ENCODE results near the gene STH. TPM values are rescaled to one million over a fixed set of nuclear protein-coding genes. Genes with fewer than 3 reads are reported as not detected.
A peak's percentile ranks its signal among the peaks of the same experiment; 100 is the strongest.

The STH gene
- total RNA-seq, 2 experiments from 2014 or later, result not detected

DNA sequence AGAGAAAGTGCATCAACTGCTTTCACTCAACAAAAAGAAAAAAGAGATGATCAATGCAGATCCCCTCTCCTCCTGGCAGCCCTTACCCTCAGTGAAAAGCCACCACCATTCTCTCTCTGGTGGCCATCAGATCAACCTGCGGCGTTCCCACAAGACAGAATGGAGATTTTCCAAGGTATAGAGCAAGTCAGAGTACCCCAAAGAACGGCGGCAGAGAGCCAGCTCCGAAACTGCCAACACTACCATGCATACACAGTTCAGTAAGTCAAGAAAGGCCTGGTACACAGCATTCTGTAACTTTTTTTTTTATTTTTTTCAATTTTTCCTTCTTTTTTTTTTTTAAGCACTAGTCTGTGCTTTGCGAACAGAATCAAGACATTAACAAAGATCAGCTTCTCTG is 30.6 kb downstream of the STH start:
- no peak overlapping the region for H3K27ac ChIP-seq (ENCODE audit: low read depth in 1 of 2, low read length in 2 of 2)
- H3K27me3 ChIP-seq (ENCODE audit: control insufficient read depth in 1 of 2, insufficient read depth in 2 of 2, low read length in 2 of 2), result no peaks in the 10 kb centered on the region
- H3K27me3 Mint-ChIP-seq, result no peaks in the 10 kb centered on the region
- DNase-seq (no peak), ATAC-seq (ENCODE audit: poor library complexity) (no peak)
- intact Hi-C loops (cut with DNase I, micrococcal nuclease), result no loop called here
- ChIA-PET POLR2A (no interaction called here), CTCF (no interaction called here)
- H3K4me1 ChIP-seq (ENCODE audit: insufficient read depth, low read length), result no peaks in the 10 kb centered on the region
- peaks cover 85% of the 10 kb centered on the region for H3K36me3 Mint-ChIP-seq (ENCODE audit: low read depth)
- H3K9me3 ChIP-seq (ENCODE audit: control insufficient read depth in 1 of 2, insufficient read depth in 1 of 2, low read length in 2 of 2), result no peaks in the 10 kb centered on the region
- no peak overlapping the region for H3K27ac Mint-ChIP-seq
- peaks cover 56% of the 10 kb centered on the region for H3K36me3 ChIP-seq (ENCODE audit: insufficient read depth, low read length)
- H3K9me3 Mint-ChIP-seq, result no peaks in the 10 kb centered on the region
- H3K4me3 Mint-ChIP-seq, result no peak overlapping the region
- no peak overlapping the region for H3K4me3 ChIP-seq (ENCODE audit: low read length)
- TF ChIP-seq, protein P1, sequence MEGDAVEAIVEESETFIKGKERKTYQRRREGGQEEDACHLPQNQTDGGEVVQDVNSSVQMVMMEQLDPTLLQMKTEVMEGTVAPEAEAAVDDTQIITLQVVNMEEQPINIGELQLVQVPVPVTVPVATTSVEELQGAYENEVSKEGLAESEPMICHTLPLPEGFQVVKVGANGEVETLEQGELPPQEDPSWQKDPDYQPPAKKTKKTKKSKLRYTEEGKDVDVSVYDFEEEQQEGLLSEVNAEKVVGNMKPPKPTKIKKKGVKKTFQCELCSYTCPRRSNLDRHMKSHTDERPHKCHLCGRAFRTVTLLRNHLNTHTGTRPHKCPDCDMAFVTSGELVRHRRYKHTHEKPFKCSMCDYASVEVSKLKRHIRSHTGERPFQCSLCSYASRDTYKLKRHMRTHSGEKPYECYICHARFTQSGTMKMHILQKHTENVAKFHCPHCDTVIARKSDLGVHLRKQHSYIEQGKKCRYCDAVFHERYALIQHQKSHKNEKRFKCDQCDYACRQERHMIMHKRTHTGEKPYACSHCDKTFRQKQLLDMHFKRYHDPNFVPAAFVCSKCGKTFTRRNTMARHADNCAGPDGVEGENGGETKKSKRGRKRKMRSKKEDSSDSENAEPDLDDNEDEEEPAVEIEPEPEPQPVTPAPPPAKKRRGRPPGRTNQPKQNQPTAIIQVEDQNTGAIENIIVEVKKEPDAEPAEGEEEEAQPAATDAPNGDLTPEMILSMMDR (IDR thresholded peaks at IDR 0.05), result no peak
- no peaks in the 10 kb centered on the region for H3K4me1 Mint-ChIP-seq (ENCODE audit: low read depth)

DNA sequence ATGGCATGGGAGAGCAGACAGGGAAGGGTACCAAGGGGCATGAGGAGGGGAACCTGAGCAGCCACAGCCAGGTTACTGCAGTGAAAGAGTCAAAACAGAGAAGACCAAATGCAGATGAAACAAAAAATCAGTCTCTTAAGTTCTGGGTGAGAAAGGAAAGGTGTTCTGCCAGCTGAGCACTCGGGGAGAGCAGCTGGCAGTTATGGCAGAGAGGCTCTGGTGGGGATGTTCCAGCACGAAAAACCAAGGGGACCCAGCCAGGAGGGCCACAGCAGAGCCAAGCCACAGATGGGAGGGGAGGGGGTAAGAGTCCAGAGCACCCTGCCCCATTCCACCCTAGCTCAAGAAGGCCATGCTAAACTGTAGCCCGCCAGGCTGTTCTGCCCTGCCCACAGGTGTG is 31.7 kb downstream of the STH start:
- TF ChIP-seq, protein P1 (IDR thresholded peaks at IDR 0.05), result no peak
- H3K27me3 ChIP-seq (ENCODE audit: control insufficient read depth in 1 of 2, insufficient read depth in 2 of 2, low read length in 2 of 2), result no peaks in the 10 kb centered on the region
- Mint-ChIP-seq H3K36me3 (ENCODE audit: low read depth) (peaks cover 92% of the 10 kb centered on the region), H3K27ac (peak overlapping the region; percentile 55), H3K27me3 (no peaks in the 10 kb centered on the region), H3K4me1 (ENCODE audit: low read depth) (peaks cover 6% of the 10 kb centered on the region), H3K4me3 (no peak overlapping the region), H3K9me3 (no peaks in the 10 kb centered on the region)
- H3K4me1 ChIP-seq (ENCODE audit: insufficient read depth, low read length), result no peaks in the 10 kb centered on the region
- CTCF ChIA-PET, result interaction anchor here (1.9 kb wide), 1 partner anchor 14 kb away, joined by 4 read pairs; no protein-coding TSS in a partner anchor
- peaks cover 68% of the 10 kb centered on the region for H3K36me3 ChIP-seq (ENCODE audit: insufficient read depth, low read length)
- ATAC-seq (ENCODE audit: poor library complexity) (no peak), DNase-seq (no peak)
- H3K4me3 ChIP-seq (ENCODE audit: low read length), result no peak overlapping the region
- no peaks in the 10 kb centered on the region for H3K9me3 ChIP-seq (ENCODE audit: control insufficient read depth in 1 of 2, insufficient read depth in 1 of 2, low read length in 2 of 2)
- intact Hi-C loops (cut with DNase I, micrococcal nuclease), result no loop called here
- POLR2A ChIA-PET, result no interaction called here
- no peak overlapping the region for H3K27ac ChIP-seq (ENCODE audit: low read depth in 1 of 2, low read length in 2 of 2)

GRCh38 chr17:46031440-46031839 is 32.4 kb downstream of the STH start:
- intact Hi-C loops (cut with DNase I, micrococcal nuclease), result no loop called here
- no peak overlapping the region for H3K4me3 ChIP-seq (ENCODE audit: low read length)
- Mint-ChIP-seq H3K27me3 (no peaks in the 10 kb centered on the region), H3K36me3 (ENCODE audit: low read depth) (peaks cover 96% of the 10 kb centered on the region), H3K4me1 (ENCODE audit: low read depth) (peaks cover 6% of the 10 kb centered on the region), H3K4me3 (no peak overlapping the region), H3K27ac (no peak overlapping the region), H3K9me3 (no peaks in the 10 kb centered on the region)
- no peaks in the 10 kb centered on the region for H3K27me3 ChIP-seq (ENCODE audit: control insufficient read depth in 1 of 2, insufficient read depth in 2 of 2, low read length in 2 of 2)
- no peaks in the 10 kb centered on the region for H3K9me3 ChIP-seq (ENCODE audit: control insufficient read depth in 1 of 2, insufficient read depth in 1 of 2, low read length in 2 of 2)
- peaks cover 74% of the 10 kb centered on the region for H3K36me3 ChIP-seq (ENCODE audit: insufficient read depth, low read length)
- no peak for DNase-seq
- H3K27ac ChIP-seq (ENCODE audit: low read depth in 1 of 2, low read length in 2 of 2), result no peak overlapping the region
- POLR2A ChIA-PET, result no interaction called here
- TF ChIP-seq, protein P1 (IDR thresholded peaks at IDR 0.05), result no peak
- no peaks in the 10 kb centered on the region for H3K4me1 ChIP-seq (ENCODE audit: insufficient read depth, low read length)
- CTCF ChIA-PET, result interaction anchor here (1.9 kb wide), 1 partner anchor 13 kb away, joined by 4 read pairs; no protein-coding TSS in a partner anchor
- ATAC-seq (ENCODE audit: poor library complexity), result no peak
